Erythroblast (primary cell): ENCODE data around the gene TAF10.

Experiments
- GATA1 ChIP-seq: IDR thresholded peaks from 2 replicates; pipeline ENCODE4 v1.6.1; 2011; ENCODE audit warnings: low read depth, mild to moderate bottlenecking, control low read depth, low read length, moderate library complexity
- POLR2A ChIP-seq: IDR thresholded peaks from 2 replicates; pipeline ENCODE4 v1.6.1; 2011; ENCODE audit warnings: mild to moderate bottlenecking, low read length

- TF ChIP-seq POLR2A (no peak), GATA1 (no peak)
These were observed 43.7 kb downstream of the TAF10 start for GRCh38 chr11:6568191-6568918.
